ENCODE results near the gene RABIF.

RABIF gene

DNA sequence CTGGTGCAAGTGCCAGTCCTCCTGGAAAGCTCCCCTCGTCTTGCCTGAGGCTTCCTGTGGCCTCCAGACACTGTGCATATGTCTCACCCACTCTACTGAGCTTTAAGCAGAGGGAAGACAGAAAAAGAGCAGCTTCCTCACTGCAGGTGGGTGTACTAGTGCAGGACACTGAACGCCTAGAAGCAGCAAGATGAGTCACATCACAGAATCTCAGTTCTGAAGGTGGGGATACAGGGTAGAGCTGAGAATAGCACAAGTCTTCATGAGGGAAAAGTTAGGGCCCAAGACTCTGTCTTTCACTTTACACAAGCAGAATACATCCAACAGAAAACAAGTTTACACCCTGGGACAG, 40.8 kb downstream of the RABIF start:
- H3K27me3 ChIP-seq (replicated peaks): no peaks in the 10 kb centered on the region
- no peak for TF ChIP-seq CTCF (IDR thresholded peaks at IDR 0.05; ENCODE audit: low read depth, low read length, missing control alignments)
- no peak overlapping the region for H3K4me3 ChIP-seq (ENCODE audit: low read depth, low read length)
- no peak overlapping the region for H3K27ac ChIP-seq
- no peak for DNase-seq
- in situ Hi-C loops (cut with HindIII; ENCODE audit: low pct_ligation_motif_present, low sequenced_read_pairs): no loop called here
- H3K36me3 ChIP-seq (replicated peaks): no peaks in the 10 kb centered on the region

- no peak for DNase-seq
Observed at GRCh38 chr1:202844935-202845334, 44.0 kb downstream of the RABIF start.

DNA sequence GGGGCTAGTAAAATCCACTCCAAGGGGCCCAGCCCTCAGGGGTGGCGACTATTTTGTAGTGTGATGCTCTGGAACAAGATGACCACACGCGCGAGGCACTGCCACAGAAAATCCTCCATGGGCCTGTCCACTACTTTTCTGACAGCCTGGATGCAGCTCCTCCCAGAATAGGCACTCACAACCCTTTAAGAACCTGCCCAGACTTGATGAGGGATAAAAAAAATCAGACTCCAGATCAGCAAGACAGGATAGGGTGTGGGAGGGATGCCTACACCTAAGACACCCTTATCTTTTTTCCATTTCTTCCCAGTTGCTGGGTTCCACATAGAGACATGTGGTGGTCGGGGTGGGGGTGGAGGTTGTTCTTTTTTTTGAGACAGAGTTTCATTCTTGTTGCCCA, 44.7 kb downstream of the RABIF start:
- no peak for DNase-seq
- H3K36me3 ChIP-seq (replicated peaks): no peaks in the 10 kb centered on the region
- no peaks in the 10 kb centered on the region for H3K27me3 ChIP-seq (replicated peaks)
- in situ Hi-C loops (cut with HindIII; ENCODE audit: low pct_ligation_motif_present, low sequenced_read_pairs): no loop called here
- TF ChIP-seq CTCF (IDR thresholded peaks at IDR 0.05; ENCODE audit: low read depth, low read length, missing control alignments): no peak
- H3K4me3 ChIP-seq (ENCODE audit: low read depth, low read length): no peak overlapping the region
- no peak overlapping the region for H3K27ac ChIP-seq

More at GRCh38 chr1:202844935-202845334, 44.0 kb downstream of the RABIF start:
- Histone ChIP-seq H3K4me3 (ENCODE audit: low read depth, low read length) (no peak overlapping the region), H3K27ac (no peak overlapping the region), H3K27me3 (replicated peaks) (no peaks in the 10 kb centered on the region), H3K36me3 (replicated peaks) (no peaks in the 10 kb centered on the region)
- TF ChIP-seq CTCF (IDR thresholded peaks at IDR 0.05; ENCODE audit: low read depth, low read length, missing control alignments): no peak
- in situ Hi-C loops (cut with HindIII; ENCODE audit: low pct_ligation_motif_present, low sequenced_read_pairs): no loop called here

DNA sequence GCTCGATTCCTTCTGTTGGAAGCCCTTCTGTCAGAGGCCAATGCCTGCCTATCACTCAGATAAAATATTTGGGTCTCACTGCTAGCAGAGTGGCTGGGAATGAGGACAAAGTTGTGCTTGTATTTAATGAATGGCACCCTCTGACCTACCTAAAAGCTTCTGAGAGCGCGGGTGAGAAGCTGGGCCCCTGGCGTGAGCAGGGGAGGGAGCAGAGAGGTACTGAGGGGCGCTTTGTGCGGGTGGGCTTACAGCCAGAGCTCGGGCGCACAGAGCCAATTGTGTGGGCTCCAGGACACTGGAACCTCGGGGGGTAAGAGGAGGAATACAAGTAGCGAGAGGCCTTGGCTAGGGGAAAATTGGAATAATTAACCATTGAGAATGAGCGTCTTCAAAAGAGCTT, 45.9 kb downstream of the RABIF start:
- no peak for DNase-seq
- Histone ChIP-seq H3K27ac (no peak overlapping the region), H3K27me3 (replicated peaks) (peaks cover 2% of the 10 kb centered on the region), H3K4me3 (ENCODE audit: low read depth, low read length) (no peak overlapping the region), H3K36me3 (replicated peaks) (no peaks in the 10 kb centered on the region)
- TF ChIP-seq CTCF (IDR thresholded peaks at IDR 0.05; ENCODE audit: low read depth, low read length, missing control alignments): no peak
- in situ Hi-C loops (cut with HindIII; ENCODE audit: low pct_ligation_motif_present, low sequenced_read_pairs): no loop called here

DNA sequence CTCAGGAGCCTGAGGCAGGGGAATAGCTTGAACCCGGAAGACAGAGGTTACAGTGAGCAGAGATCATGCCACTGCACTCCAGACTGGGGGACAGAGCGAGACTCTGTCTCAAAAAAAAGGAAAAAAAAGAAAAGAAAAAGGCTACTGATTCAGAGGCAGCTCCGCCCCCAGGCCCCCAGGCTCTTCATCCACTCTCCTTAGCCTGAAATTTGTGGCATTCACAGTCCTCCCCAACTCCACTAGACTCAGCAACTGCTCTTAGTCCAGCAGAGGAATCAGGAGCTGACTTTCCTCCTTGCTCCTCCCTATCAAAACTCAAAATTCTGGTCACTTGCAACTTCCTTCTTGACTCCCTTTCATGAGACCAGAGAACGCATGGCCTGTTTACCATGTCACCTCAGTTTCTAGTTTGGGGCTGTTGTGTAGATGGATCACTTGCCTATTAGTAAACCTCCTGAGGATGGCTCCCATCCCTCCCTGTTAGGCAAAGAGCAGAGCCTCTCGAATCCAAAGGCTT, 51.1 kb downstream of the RABIF start:
- no peaks in the 10 kb centered on the region for H3K36me3 ChIP-seq (replicated peaks)
- no peak for TF ChIP-seq CTCF (IDR thresholded peaks at IDR 0.05; ENCODE audit: low read depth, low read length, missing control alignments)
- peaks cover 22% of the 10 kb centered on the region for H3K27me3 ChIP-seq (replicated peaks)
- in situ Hi-C loops (cut with HindIII; ENCODE audit: low pct_ligation_motif_present, low sequenced_read_pairs): no loop called here
- no peak overlapping the region for H3K27ac ChIP-seq
- no peak overlapping the region for H3K4me3 ChIP-seq (ENCODE audit: low read depth, low read length)
- no peak for DNase-seq

DNA sequence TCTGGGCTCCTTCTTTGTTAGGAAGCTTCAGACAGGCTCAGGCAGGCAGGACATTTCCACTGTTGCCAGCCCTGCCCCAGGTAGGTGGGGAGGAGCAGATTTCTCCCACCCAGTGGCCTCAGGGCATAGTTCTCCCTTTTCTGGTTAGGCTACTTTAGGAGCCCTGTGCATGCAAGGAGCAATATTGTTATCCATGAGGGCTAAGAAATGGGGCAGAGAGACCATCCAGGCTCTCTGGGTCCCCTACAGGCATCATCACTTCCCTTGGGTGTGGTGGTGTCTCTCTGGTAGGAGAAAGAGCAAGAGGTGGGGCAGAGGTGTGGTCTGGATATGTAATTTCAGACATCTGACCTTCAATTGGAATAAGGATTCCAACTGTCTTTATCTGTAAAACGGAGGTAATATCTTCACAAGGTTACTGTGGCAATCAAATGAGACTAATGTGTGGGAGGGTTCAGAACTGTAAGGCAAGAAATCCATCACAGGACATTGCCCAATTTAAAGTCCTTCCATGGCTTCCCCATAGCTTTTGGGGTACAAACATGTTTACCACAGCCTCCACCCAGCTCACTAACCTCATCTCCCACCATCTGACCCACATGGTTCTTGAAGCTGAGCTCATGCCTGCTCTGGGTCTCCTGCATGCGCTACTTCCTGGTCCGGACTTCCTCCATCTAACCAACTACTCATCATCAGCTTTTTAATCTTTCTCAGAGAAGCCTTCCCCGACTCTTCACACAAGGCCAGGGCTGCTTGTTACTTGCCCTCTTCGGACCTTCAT, 52.1 kb downstream of the RABIF start:
- Histone ChIP-seq H3K4me3 (ENCODE audit: low read depth, low read length) (no peak overlapping the region), H3K27ac (no peak overlapping the region), H3K27me3 (replicated peaks) (peaks cover 22% of the 10 kb centered on the region), H3K36me3 (replicated peaks) (no peaks in the 10 kb centered on the region)
- no peak for DNase-seq
- TF ChIP-seq CTCF (IDR thresholded peaks at IDR 0.05; ENCODE audit: low read depth, low read length, missing control alignments): no peak
- in situ Hi-C loops (cut with HindIII; ENCODE audit: low pct_ligation_motif_present, low sequenced_read_pairs): no loop called here

Measured in brain microvascular endothelial cell (primary cell).